A549 (cell line): ENCODE results near the gene SLCO1C1.

Experiments
- BHLHE40 ChIP-seq: IDR thresholded peaks from 2 replicates; pipeline ENCODE4 v1.6.1; 2012; ENCODE audit warnings: low read depth, low read length, inconsistent platforms
- CTCF ChIP-seq: fragments of >200 bp; sonication (Bioruptor Twin); formaldehyde crosslinking; IDR thresholded peaks from 3 replicates; pipeline ENCODE4 v1.5.1; 2016
- EHMT2 ChIP-seq: fragments of 200-600 bp; sonication (generic); IDR thresholded peaks from 2 replicates; pipeline ENCODE4 v1.6.1; 2016; ENCODE audit warnings: antibody characterized with exemption, low read depth, mild to moderate bottlenecking, moderate library complexity
- KDM1A ChIP-seq: fragments of 200-600 bp; sonication (generic); IDR thresholded peaks from 2 replicates; pipeline ENCODE4 v1.6.1; 2016; ENCODE audit warnings: low read depth, mild to moderate bottlenecking
- MAZ ChIP-seq: fragments of 150-350 bp; IDR thresholded peaks from 2 replicates; pipeline ENCODE4 v1.6.1; 2014; ENCODE audit warnings: antibody characterized with exemption, low read depth, low read length, borderline replicate concordance

- TF ChIP-seq KDM1A (no peak), MAZ (no peak), CTCF (no peak), BHLHE40 (no peak), EHMT2 (no peak)
Measured at GRCh38 chr12:20711846-20712245, 16.7 kb downstream of the SLCO1C1 start.
